ENCODE results near the gene MPHOSPH9.
"Not testable (repeated sequence)": the region's sequence is repeated elsewhere in the genome, so short reads cannot be mapped to it uniquely, and the experiment has no call there.

The MPHOSPH9 gene

DNA sequence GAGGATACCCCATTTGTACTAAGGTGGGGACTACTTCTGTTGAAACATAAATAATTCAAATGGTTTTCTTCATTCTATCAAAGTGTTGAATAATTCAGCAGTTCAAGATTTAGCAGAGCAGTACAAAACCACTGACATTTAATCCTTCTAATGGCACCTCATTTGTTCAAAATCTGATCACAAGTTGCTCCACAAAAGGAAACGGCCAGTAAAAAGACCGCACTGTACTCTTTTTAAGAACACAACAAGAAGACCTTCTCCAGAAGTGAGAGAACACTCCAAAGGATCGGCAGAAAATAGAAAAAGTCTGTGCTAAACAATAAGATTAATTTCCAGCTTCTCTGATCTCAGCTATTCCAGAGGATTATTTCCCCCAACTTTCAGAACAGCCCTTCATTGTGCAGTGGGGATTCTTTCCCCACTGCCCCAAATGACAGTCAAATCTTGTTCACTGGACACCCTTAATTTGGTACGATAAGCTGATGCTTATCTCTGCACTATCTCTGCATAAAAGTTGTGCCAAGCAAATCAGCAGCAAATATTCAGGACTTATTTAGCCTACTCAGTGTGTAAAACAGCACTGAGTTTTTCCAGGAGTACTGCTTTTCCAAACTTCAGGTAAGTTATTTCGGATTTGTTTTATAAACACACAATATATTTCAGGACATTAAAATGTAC lies 5.2 kb downstream of the MPHOSPH9 start:
- no peak for DNase-seq (ENCODE audit: low read depth)

DNA sequence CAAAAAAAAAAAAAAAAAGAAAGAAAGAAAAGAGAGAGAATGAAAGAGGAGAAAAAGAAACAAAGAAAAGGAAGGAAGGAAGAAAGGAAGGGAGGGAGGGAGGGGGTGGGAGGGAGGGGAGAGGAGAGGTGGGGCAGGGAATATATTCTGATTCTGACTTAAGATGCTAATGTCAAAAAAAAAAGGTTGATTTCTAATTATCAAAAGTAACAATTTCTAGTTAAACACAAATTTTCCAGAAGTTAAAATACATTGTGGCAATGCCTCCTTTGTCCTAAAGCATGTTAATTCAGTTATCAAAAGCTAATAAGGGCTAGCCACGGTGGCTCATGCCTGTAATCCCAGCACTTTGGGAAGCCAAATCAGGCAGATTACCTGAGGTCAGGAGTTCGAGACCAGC lies 7.5 kb downstream of the MPHOSPH9 start:
- no peak for DNase-seq (ENCODE audit: low read depth)

DNA sequence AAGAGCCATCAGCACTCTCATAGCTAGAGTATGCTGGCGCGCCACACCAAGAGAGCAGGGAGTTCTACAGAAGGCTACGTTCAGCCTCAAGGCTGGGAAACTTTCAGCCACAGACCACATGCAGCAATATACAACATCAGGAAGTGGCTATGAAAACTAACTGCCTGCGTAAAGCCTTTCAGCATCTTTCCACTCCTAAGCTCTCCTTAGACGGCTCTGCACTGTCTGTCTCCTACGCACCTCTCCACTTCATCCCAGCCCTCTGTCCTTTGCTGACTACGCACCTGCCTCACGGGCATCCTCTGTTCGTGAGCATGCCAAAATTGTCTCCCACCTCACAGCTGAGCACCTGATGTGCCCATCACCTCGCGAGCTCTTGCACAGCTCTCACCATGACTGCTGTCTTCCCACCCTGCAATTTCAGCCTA lies 9.7 kb downstream of the MPHOSPH9 start:
- no peak for DNase-seq (ENCODE audit: low read depth)

DNA sequence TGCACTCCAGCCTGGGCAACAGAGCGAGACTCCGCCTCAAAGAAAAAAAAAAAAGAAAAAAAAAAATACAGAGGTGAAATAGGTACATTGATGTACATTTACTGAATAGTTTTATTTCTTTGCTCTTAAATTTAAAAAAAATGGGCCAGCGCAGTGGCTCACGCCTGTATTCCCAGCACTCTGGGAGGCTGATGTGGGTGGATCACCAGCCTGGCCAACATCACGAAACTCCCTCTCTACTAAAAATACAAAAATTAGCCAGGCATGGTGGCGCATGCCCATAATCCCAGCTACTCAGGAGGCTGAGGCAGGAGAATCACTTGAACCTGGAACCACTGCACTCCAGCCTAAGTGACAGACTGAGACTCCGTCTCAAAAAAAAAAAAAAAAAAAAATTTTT lies 25.1 kb downstream of the MPHOSPH9 start:
- not testable (repeated sequence) for DNase-seq (ENCODE audit: low read depth)

DNA sequence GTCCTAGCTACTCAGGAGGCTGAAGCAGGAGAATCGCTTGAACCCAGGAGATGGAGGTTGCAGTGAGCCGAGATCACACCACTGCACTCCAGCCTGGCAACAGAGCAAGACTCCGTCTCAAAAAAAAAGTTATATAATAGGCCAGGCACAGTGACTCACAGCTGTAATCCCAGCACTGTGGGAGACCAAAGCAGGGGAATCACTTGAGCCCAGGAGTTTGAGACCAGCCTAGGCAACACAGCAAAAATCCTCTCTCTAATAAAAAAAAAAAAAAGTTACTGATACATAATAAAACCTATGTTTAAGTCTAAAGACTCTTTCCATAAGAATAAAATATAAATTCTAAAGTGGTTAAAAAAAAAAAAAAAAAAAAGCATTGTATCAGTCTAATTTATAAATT lies 26.1 kb downstream of the MPHOSPH9 start:
- DNase-seq (ENCODE audit: low read depth), result peak; percentile 6

DNA sequence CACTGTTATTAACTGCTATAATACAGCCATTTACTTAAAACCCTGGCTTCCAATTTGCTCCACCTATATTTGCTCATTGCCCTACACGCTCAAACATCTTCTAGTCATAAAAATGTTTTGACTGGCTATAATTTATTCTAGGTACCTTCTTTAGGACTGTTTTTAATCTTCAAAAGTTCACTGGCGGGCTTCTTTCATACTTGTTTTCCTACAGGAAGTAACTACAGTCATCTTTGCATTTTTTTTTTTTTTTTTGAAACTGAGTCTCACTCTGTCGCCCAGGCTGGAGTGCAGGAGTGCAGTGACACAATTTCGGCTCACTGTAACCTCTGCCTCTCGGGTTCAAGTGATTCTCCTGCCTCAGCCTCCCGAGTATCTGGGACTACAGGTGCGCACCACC lies 32.5 kb downstream of the MPHOSPH9 start:
- DNase-seq (ENCODE audit: low read depth), result no peak

DNA sequence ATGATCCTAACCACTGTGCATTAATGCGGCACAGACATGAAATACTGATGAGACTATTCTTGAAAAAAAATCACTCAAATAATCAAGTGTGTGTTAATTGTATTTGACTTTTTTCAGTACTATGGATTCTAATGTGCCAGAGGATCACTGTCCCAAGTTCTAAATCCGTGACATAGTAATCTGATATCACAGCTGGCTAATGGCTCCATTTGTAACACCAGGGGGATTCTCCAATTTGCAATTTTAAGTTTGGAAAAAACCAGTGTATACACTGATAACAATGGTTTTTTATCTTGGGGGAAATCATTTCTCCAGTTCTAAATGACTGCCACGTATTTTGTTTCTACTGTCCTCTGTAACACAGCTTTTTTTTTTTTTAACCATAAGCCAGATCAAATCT lies 33.0 kb downstream of the MPHOSPH9 start:
- no peak for DNase-seq (ENCODE audit: low read depth)

DNA sequence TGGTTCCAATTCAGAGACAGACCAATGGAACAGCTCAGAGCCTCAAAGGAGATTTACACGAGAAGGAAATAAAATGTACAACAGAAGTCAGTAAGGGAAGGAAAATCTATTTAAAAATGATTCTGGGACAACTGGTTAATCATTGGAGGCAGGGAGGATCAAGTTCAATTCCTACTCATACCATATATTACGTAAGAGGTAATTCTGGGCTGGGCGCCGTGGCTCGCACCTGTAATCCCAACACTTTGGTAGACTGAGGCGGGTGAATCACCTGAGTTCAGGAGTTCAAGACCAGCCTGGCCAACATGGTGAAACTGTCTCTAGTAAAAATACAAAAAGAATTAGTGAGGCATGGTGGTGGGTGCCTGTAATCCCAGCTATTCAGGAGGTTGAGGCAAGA lies 45.3 kb downstream of the MPHOSPH9 start:
- no peak for DNase-seq (ENCODE audit: low read depth)

DNA sequence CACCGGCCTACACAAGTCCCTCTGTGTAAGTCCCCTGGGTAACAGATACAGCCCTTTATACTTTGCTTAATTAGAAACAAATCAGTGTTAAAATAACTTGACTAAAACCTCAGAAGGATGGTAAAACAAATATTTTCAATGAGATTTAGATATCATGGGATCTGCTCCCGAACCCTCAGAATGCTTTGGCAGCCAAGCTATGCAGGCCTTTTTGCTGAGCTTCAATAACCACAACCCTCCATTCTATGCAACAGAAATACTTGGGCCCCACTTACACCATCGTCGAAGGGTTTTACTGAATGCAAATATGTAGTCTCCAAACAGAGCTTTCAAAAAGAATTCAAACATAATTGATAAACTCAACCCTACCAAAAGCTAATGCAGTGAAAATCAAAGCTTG lies 52.8 kb downstream of the MPHOSPH9 start:
- DNase-seq (ENCODE audit: low read depth), result no peak

DNA sequence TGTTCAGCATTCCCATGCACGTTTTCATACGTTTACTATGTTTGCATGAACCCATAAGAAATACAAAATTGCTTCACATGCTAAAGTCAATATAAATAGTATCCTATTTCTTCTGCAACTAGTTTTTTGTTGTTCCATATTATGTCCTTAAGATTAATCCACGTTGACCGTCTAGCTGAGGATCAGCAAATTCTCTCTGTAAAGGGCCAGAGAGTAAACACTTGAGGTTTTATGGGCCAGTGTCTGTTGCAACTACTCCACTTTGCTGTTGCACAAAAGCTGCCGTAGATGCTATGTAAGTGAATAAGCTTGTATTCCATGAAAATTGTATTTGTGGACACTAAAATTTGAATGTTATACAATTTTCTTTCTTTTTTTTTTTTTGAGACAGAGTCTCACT lies 61.0 kb downstream of the MPHOSPH9 start:
- no peak for DNase-seq (ENCODE audit: low read depth)

DNA sequence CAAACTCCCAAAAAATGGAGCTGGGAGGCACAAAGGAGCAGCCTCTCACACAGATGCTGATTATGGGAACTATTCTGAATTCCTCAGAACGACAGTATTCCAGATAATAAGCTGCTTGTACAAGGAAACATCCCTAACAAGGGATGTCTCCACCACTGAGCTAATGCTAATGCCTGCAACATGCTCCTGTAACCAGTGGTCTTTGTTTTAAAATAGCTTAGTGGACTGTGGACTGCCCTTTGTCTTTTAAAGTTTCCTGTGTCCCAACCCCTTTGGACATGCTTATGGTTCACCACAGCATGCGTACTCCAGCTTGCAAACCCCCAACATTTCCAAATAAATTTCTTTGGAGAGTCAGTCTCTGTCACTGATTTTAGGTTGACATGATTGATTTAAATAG lies 65.6 kb downstream of the MPHOSPH9 start:
- no peak for DNase-seq (ENCODE audit: low read depth)

DNA sequence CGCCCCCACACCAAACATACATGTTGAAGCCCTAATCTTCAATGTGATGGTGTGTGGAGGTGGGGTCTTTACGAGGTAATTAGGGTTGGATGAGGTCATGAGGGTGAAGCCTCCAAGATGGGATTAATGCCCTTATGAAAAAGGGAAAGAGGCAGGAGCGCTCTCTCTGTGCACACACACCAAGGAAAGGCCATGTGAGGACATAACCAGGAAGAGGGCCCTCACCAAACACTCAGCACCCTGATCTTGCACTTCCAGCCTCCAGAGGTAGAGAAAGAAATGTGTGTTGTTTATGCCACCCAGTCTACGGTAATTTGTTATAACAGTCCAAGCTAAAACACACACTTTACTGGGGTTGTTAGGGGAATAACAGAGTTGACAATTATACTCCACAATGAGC lies 67.4 kb downstream of the MPHOSPH9 start:
- no peak for DNase-seq (ENCODE audit: low read depth)

DNA sequence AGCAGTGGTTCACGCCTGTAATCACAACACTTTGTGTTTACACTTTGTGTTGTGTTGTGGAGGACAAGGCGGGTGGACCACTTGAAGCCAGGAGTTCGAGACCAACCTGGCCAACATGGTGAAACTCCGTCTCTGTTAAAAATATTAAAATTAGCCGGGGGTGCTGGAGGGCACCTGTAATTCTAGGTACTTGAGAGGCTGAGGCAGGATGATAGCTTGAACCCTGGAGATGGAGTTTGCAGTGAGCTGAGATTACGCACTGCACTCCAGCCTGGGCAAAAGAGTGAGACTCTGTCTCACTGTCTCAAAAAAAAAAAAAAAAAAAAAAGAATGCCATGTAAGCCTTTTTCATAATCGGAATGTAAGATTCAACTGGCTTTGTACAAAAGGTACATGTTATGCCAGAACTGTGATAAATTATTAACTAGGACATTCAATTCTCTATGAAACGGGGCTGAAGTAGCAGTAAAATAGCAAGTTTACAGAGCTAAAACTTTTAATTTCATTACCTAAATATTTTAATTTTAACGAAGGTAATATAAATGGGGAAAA lies 68.2 kb downstream of the MPHOSPH9 start:
- DNase-seq (ENCODE audit: low read depth), result no peak

DNA sequence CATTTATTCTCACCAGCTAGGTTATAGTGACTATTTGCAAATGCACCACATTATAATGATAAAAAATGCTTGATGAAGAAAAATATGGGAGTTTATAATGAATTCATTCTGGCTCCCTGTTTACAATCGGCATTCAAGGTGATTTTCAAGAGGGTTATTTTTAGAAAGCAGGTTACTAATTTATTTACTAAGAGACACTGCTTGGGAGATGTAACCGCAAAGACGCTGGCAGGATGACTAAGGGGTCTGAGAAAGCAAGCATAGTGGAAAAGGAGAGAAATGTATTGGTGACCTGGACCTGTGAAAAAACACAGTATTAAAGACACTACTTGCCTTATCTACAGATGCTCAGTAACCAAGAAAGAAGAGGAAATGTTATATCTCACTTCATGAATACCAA lies 68.7 kb downstream of the MPHOSPH9 start:
- no peak for DNase-seq (ENCODE audit: low read depth)

DNA sequence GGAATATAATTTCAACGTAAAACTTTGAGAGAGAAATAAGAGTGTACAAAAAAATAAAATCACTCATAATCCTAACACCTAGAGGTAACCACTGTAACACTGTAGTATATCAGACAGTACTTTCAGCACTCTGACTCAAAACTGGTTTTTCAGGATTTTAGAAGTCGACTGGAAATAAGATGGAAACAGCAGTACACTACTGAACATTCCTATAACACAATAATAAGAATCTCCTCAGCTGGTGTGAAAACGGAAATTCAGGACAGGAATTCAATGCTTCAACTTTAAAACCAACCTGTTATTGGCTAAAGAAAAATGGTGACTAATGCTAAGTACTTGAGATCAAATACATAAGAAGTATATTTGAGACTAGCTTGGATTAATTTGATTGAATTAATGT lies 69.7 kb downstream of the MPHOSPH9 start:
- DNase-seq (ENCODE audit: low read depth), result no peak

DNA sequence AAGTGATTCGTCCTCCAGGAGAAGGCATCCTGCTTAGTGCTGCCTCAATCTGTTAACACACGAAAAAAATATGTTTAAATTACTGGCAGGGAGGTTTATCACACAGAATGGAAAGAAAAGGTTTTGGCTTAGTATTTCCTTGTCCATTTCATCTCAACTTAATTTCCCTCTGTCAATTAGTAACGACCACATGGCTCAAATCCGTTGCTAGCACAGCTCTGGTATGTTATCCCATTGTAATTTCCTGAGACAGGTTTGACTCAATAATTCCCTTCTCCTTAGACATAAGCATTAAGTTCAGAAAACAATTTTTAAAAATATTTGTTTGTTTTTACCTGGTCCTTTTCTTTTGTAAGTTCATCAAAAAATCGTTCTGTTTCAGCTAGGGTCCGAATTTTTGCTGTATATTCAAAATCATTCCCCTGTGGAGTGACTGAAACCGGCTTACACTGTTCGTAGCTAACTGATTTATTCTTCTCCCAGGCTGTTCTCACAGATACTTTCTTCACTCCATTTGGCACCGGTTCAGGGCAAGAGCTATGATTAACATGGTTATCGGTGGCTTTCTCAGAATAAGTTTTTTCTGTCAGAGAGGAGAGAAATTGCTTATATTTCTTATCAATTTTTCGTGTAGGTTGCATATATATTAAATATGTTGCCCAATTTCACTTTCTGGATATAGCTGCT lies 72.0 kb downstream of the MPHOSPH9 start:
- DNase-seq (ENCODE audit: low read depth), result no peak

DNA sequence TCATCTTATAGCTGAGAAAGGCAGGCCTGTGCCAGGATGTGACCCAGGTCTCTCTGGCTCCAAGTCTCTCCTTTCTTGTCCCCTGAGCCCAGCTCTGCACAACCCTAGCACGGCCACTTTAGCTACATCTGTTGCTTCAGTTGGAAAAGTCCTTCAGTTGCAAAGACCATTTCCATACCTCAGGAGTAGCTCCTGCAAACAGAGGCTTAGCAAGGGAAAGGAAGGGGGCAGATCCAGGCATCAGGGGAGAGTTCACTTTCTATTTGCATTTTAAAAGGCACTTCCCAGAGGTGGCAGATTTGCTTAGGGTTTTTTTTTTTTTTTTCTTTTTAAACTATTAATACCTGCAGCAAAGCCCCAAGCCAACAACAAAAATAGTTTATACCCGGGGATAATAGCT lies 79.0 kb downstream of the MPHOSPH9 start:
- no peak for DNase-seq (ENCODE audit: low read depth)

DNA sequence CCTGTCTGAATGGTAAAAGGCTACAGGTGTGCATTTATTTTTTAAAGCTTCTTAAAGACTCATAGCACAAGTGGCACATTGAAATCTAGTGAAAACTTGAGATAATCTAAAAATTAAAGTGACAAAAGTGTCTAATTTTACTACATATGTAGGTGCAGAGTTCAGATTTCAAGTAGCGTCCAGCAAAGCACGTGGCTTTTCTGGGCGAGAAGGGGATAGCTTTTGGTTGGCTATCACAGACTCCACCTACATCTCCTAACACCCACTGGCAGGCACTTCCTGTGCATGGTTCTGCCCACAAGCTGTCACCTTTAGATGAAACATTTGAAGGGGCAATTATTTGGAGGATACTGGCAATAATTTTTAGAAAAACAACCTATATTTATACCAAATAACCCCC lies 80.1 kb downstream of the MPHOSPH9 start:
- DNase-seq (ENCODE audit: low read depth), result no peak

DNA sequence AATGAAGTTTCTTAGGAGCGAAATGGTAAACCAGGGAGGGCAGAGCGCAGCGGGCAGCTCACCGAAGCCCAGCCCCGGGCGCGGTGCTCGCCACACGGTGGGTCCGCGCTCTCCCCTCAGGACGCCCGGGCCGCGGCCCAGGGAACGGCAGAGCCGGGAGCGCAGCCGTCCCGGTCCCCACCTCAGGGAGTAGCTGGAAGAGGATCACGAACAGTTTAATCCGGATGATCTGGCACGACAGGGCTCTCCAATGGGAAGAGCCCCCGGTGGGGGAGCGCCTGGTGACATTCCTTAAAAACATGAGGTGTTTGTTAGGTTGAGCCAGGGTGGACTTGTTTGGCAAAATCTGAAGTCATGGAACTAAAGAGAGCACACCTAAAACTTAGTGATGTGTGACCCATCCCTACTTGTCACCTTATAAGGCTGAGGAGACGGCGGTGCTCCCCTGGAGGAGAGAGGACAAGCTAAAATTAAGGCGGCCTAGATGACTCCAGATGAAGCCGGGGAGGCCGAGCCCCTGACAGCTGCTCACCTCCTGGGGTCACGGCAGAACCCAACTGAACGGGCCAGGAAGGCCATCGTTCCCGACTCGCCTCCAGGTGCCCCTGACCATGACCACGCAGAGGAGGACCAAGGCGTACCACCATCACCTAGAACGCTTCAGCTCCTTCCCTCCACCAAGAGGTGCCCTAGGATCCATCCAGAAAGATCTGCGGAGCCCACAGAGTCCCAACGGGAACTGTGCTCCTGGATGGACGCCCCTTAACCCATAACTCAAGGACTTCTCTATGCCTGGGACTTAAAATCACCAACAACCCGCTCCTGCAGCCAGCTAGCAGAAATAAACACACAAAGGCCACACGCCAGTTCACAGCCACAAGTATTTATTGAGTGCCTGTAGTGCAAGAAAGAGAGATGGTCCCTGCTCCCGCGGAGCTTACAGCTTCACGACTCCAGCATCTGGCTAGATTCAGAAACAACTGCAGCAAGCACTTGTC lies 81.2 kb downstream of the MPHOSPH9 start:
- no peak for DNase-seq (ENCODE audit: low read depth)

DNA sequence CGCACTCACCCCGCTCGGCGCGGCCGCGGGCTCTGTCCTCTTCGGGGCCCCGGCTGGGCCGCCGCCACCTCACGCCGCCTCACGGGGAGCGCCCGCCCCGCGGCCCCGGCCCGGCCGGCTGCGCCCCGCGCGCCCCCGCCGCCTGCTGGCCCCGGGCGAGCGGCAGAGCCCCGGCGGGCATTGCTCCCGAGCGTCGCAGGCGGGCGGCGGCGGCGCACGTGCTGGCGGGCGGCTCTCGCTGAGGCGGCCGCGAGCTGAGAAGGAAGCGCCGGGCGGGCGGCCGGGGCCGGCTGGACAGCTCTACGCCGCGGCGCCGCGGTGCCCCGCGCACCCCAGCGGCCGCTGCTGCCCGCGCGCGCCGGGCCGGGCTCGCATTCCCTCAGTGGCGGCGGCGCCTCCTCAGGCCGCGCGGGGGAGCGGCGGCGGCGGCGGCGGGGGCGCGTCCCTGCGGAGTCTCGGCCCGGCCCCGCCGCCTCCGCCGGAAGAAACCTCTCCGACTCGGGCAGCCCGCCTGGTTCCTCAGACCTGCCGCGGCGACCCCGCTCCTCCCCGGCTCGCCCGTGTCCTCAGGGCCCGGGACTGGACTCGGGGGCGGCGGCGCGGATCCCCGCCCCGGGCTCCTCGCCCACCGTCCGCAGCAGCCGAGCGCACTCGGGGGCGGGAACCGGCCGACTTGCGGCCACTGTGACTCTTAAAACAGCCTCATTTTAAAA lies 82.0 kb downstream of the MPHOSPH9 start, which contains the start of gene PITPNM2:
Gene PITPNM2, minus strand, starts transcription at position 347 of the 713 bp plus-strand sequence. CDS start 116,500 bp downstream, outside the sequence.
- DNase-seq (ENCODE audit: low read depth), result no peak

DNA sequence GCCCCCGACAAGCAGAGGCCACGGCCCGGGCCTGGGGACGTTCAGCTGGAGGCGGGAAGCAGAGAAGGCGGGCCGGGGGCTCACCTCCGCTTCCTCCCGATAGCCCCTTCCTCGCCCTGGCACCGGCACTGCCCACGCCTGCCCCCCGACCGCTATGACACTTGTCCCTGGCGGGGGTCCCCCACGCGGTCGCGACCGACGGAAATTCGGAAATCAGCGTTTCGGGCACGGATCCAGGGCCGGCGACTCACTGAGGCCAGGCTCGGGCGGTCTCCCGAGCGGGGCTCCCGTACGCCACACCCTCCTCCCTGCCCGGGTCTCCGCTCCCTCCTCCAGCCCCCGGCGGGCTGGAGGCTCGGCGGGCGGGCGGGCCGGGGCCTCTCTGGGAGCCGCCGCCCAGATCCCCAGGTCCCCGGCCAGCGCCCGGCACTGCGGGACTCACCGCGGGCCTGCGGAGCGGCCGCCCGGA lies 82.6 kb downstream of the MPHOSPH9 start:
- no peak for DNase-seq (ENCODE audit: low read depth)
